ENCODE results near the gene TGFA. TPM values are rescaled to one million over a fixed set of nuclear protein-coding genes. Genes with fewer than 3 reads are reported as not detected.

The TGFA gene
- total RNA-seq, 6 donors from 2014 or later: 4.2 to 19.6 (median 10.7) TPM

GRCh38 chr2:70461981-70462876 is 91.4 kb downstream of the TGFA start:
- 79 to 80% methylated on average over 13 to 14 of the region's 14 CpGs for WGBS, 2 donors
- no peak overlapping the region for H3K27ac ChIP-seq

GRCh38 chr2:70461414-70461813 is 92.2 kb downstream of the TGFA start:
- no peaks in the 10 kb centered on the region for H3K9me3 ChIP-seq
- DNase-seq (no peak), ATAC-seq (ENCODE audit: low FRiP score in 2 of 2) (no peak)
- TF ChIP-seq POLR2AphosphoS5 (IDR thresholded peaks at IDR 0.05) (no peak), EP300 (IDR thresholded peaks at IDR 0.05) (no peak), POLR2A (IDR thresholded peaks at IDR 0.05) (no peak), CTCF (IDR thresholded peaks at IDR 0.05) (no peak)
- H3K27ac ChIP-seq: no peak overlapping the region
- no peaks in the 10 kb centered on the region for H3K4me1 ChIP-seq
- H3K27me3 ChIP-seq: no peaks in the 10 kb centered on the region
- WGBS, 2 donors: 36 to 52% methylated on average over 4 of the region's 4 CpGs
- no peaks in the 10 kb centered on the region for H3K36me3 ChIP-seq
- H3K4me3 ChIP-seq: no peak overlapping the region

More at GRCh38 chr2:70461981-70462876, 91.4 kb downstream of the TGFA start:
- TF ChIP-seq CTCF (IDR thresholded peaks at IDR 0.05) (no peak), EP300 (IDR thresholded peaks at IDR 0.05) (peak in 1 of 4 donors; percentile 43)
- DNase-seq: no peak
- H3K4me3 ChIP-seq: no peak overlapping the region
- no peaks in the 10 kb centered on the region for H3K36me3 ChIP-seq
- H3K27me3 ChIP-seq: no peaks in the 10 kb centered on the region
- no peak for ATAC-seq (ENCODE audit: low FRiP score in 2 of 2)
- H3K9me3 ChIP-seq: no peaks in the 10 kb centered on the region
- no peaks in the 10 kb centered on the region for H3K4me1 ChIP-seq

- Histone ChIP-seq H3K4me3 (no peak overlapping the region), H3K27ac (no peak overlapping the region), H3K36me3 (no peaks in the 10 kb centered on the region), H3K9me3 (no peaks in the 10 kb centered on the region), H3K4me1 (no peaks in the 10 kb centered on the region), H3K27me3 (no peaks in the 10 kb centered on the region)
- 80 to 86% methylated on average over 2 to 3 of the region's 3 CpGs for WGBS, 2 donors
- no peak for TF ChIP-seq POLR2A (IDR thresholded peaks at IDR 0.05)
- no peak for TF ChIP-seq EP300 (IDR thresholded peaks at IDR 0.05)
- no peak for TF ChIP-seq CTCF (IDR thresholded peaks at IDR 0.05)
- no peak for TF ChIP-seq POLR2AphosphoS5 (IDR thresholded peaks at IDR 0.05)
- DNase-seq (no peak), ATAC-seq (ENCODE audit: low FRiP score in 2 of 2) (no peak)
Observed at GRCh38 chr2:70460333-70460732, 93.3 kb downstream of the TGFA start.

DNA sequence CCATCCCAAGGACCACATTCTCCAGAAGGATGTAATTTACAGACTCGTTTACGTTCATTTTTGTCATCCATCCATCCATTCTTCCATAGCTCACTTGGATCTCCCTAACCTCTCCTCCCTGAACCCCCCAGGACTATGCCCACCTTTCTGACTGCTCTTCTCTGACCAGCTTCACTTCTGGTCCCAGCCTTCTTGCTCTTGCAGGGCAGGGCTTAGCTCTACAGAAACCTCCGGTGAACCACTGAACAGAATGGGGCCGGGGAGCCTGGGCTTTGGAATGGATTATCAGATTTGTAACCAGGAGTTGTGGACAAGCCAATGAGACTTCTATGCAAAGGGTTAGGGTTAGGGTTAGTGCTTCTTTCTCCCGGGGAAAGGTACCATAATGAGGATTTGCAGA is 95.0 kb downstream of the TGFA start:
- no peaks in the 10 kb centered on the region for H3K4me1 ChIP-seq

More for the DNA sequence above, 95.0 kb downstream of the TGFA start:
- Histone ChIP-seq H3K4me3 (no peak overlapping the region), H3K27me3 (no peaks in the 10 kb centered on the region), H3K9me3 (no peaks in the 10 kb centered on the region), H3K27ac (no peak overlapping the region), H3K36me3 (no peaks in the 10 kb centered on the region)
- DNase-seq (no peak), ATAC-seq (ENCODE audit: low FRiP score in 2 of 2) (no peak)
- no peak for TF ChIP-seq POLR2A (IDR thresholded peaks at IDR 0.05)
- no peak for TF ChIP-seq POLR2AphosphoS5 (IDR thresholded peaks at IDR 0.05)
- no peak for TF ChIP-seq EP300 (IDR thresholded peaks at IDR 0.05)
- TF ChIP-seq CTCF (IDR thresholded peaks at IDR 0.05): no peak
- 89 to 93% methylated on average over 5 of the region's 5 CpGs for WGBS, 2 donors

Data from upper lobe of left lung (tissue), 6 donors.